Erythroblast (primary cell): ENCODE measurements around the gene MGAT4D.

Experiments
- GATA1 ChIP-seq: IDR thresholded peaks from 2 replicates; pipeline ENCODE4 v1.6.1; 2011; ENCODE audit warnings: low read depth, mild to moderate bottlenecking, control low read depth, low read length, moderate library complexity
- POLR2A ChIP-seq: IDR thresholded peaks from 2 replicates; pipeline ENCODE4 v1.6.1; 2011; ENCODE audit warnings: mild to moderate bottlenecking, low read length

DNA sequence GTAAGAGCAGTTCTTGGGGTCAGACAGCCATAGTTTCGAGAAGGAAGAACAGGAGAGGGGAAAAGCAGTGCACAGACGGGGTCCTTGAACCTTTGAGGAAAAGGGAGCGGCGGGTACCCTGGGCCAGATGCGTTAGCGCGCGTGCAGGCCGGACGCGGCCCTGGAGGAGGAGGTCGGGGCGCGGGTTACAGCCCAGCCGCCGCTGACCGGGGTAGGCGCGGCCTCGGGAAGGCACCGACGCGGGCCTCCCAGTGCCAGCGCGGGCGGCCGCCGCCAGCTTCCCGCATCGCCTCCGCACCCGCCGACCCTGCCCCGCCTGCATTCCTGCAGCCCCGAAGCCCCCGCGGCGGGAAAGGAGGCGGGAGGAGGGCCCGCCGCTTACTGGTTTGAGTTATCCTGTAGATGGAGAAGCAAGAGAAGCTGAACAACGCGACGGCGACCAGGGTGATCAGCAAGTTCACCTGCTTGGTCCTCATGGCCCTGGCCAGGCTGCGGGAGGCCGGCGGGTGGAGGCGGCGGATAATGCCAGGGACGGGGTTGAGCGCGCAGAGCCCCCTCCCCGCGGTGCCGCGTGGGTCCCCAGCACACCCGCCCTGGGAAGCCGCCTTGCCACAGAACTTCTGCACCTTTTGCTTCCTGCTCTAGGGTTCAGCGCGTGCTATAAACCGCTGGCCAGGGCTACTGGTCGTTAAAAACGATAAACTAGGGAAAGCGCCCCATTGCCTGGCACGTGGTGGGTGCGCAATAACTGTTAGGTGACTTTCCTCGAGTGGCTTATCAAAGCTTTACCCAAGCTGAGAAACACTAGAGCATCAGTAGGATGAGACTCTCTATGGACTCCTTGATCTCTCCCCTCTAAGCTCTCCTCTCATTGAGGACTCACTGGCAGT, at the start of gene MGAT4D:
- no peak for TF ChIP-seq POLR2A
- TF ChIP-seq GATA1 = no peak
